CD4-positive, alpha-beta T cell treated with Interferon gamma for 1 hour (primary cell): ENCODE measurements around the gene RAD51AP1.
A peak's percentile ranks its signal among the peaks of the same experiment; 100 is the strongest.

Source experiments
- DNase-seq: peaks from one replicate; pipeline ENCODE4 v3.0.0-alpha.2; 2020

The RAD51AP1 gene

GRCh38 chr12:4553943-4554342 is 15.3 kb downstream of the RAD51AP1 start:
- DNase-seq: no peak

GRCh38 chr12:4555804-4556203 is 17.1 kb downstream of the RAD51AP1 start:
- DNase-seq: no peak

- DNase-seq: no peak
Measured at GRCh38 chr12:4556735-4557530, 18.2 kb downstream of the RAD51AP1 start.

- DNase-seq: no peak
Measured at GRCh38 chr12:4557586-4557985, 18.9 kb downstream of the RAD51AP1 start.

- DNase-seq: no peak
Measured at GRCh38 chr12:4558171-4558570, 19.5 kb downstream of the RAD51AP1 start.

GRCh38 chr12:4562034-4562657 is 23.5 kb downstream of the RAD51AP1 start, which contains the start of gene DYRK4:
Gene DYRK4, plus strand, starts transcription at chr12:4562208. Its CDS starts 38 bp downstream, at chr12:4562246.
- peak; percentile 38 for DNase-seq

GRCh38 chr12:4563336-4563735 is 24.6 kb downstream of the RAD51AP1 start:
- DNase-seq: no peak

- DNase-seq: no peak
Measured at GRCh38 chr12:4564818-4565217, 26.1 kb downstream of the RAD51AP1 start.

- no peak for DNase-seq
Measured at GRCh38 chr12:4566474-4566873, 27.8 kb downstream of the RAD51AP1 start.

- no peak for DNase-seq
Measured at GRCh38 chr12:4567073-4567881, 28.6 kb downstream of the RAD51AP1 start.

GRCh38 chr12:4569261-4569660 is 30.6 kb downstream of the RAD51AP1 start:
- no peak for DNase-seq

GRCh38 chr12:4572680-4573079 is 34.0 kb downstream of the RAD51AP1 start:
- DNase-seq: no peak

- no peak for DNase-seq
Measured at GRCh38 chr12:4579305-4580102, 40.8 kb downstream of the RAD51AP1 start.

- DNase-seq: no peak
Measured at GRCh38 chr12:4580281-4580688, 41.6 kb downstream of the RAD51AP1 start.

- DNase-seq: no peak
Measured at GRCh38 chr12:4584281-4584680, 45.6 kb downstream of the RAD51AP1 start.

GRCh38 chr12:4584896-4585295 is 46.2 kb downstream of the RAD51AP1 start:
- DNase-seq: no peak

GRCh38 chr12:4586500-4586899 is 47.8 kb downstream of the RAD51AP1 start:
- DNase-seq: no peak

- DNase-seq: no peak
Measured at GRCh38 chr12:4587108-4587507, 48.4 kb downstream of the RAD51AP1 start.

GRCh38 chr12:4588916-4589315 is 50.2 kb downstream of the RAD51AP1 start:
- DNase-seq: no peak

GRCh38 chr12:4589941-4590340 is 51.3 kb downstream of the RAD51AP1 start:
- DNase-seq: no peak

- DNase-seq: no peak
Measured at GRCh38 chr12:4591180-4591687, 52.5 kb downstream of the RAD51AP1 start.

- DNase-seq: no peak
Measured at GRCh38 chr12:4595881-4596280, 57.2 kb downstream of the RAD51AP1 start.
